GM19372 (cell line): Measurements from ENCODE around the gene SPECC1.
"Not testable (repeated sequence)": the region's sequence is repeated elsewhere in the genome, so short reads cannot be mapped to it uniquely, and the experiment has no call there.

Source experiments
- ATAC-seq: cut with Tn5 transposase; IDR thresholded peaks from one replicate; pipeline ENCODE4 v1.9.1; 2021; ENCODE audit warnings: mild to moderate bottlenecking, low read depth, moderate library complexity; ENCODE audit not compliant: unreplicated experiment

SPECC1 gene

DNA sequence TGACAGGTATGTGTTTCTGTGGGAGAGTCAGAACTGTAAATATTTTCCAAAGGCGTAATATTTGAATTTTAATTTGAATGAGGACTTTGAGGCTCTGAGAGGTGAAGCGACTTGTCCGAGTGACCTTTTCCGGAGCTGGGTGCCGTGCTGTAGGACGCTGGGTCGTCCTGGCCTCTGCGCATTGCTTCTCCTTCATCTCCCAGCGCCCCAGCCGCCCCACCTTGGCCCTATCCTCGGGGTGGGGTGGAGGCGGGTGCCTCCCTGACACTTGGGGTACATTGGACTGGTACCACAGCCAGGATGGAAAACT is 147.8 kb downstream of the SPECC1 start:
- ATAC-seq: no peak

DNA sequence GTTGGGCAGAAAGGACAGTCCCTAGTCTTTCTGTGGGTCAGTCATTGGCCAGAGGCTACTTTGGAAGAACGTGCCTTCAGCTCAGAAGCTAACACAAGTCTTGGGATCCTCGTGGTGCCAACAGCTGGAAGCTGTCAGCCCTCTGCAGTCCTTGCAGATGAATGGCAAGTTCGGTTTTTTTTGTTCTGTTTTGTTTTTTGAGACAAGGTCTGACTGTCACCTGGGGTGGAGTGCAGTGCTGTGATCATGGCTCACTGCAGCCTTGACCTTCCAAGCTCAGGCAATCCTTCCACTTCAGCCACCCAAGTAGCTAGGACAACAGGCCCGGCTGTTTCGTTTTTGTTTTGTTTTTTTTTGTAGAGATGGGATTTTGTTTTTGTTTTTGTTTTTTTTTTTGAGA is 149.4 kb downstream of the SPECC1 start:
- no peak for ATAC-seq

DNA sequence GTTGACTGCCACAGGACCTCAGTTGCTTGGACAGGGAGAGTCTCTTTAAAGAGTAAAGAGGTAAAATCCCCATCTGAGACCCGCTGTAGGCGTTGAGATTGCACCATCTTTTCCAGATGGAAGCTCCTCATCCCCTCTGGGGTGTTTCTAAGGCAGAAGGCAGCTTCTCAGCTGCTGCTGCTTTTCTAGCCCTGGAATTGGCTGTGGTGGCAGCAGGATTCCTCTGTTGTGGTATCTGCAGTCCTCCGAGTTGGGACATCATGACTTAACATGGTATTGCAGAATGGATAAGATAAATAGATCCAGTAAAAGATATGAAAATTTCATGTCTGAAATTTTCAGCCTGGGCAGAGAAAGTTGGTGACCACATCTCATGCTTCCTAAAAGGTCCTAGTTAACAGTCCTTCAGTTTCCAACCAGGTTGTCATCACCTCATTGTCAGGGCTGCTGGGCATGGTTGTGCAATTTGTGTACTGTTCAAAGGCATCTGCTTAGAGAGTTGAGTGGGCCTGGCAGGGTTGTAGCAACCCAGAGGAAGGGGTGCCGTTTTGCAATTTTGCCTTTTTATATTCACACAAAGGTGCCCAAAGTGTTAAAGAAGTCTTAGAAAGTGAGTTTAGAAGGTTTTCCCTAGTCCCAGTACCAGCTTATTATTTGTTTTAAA is 150.4 kb downstream of the SPECC1 start:
- ATAC-seq: no peak

GRCh38 chr17:20165516-20165915 is 156.4 kb downstream of the SPECC1 start:
- ATAC-seq: not testable (repeated sequence)

- no peak for ATAC-seq
These were observed 160.9 kb downstream of the SPECC1 start for GRCh38 chr17:20170085-20170484.

- no peak for ATAC-seq
These were observed 162.7 kb downstream of the SPECC1 start for GRCh38 chr17:20171741-20172365.

- ATAC-seq: no peak
These were observed 163.2 kb downstream of the SPECC1 start for GRCh38 chr17:20172376-20172775.

GRCh38 chr17:20173091-20173490 is 163.9 kb downstream of the SPECC1 start:
- ATAC-seq: no peak

- ATAC-seq: no peak
These were observed 165.6 kb downstream of the SPECC1 start for GRCh38 chr17:20174588-20175265.

- ATAC-seq: no peak
These were observed 169.9 kb downstream of the SPECC1 start for GRCh38 chr17:20179041-20179440.

GRCh38 chr17:20180661-20181060 is 171.5 kb downstream of the SPECC1 start:
- no peak for ATAC-seq

GRCh38 chr17:20184181-20184580 is 175.0 kb downstream of the SPECC1 start:
- ATAC-seq: no peak

GRCh38 chr17:20184977-20185619 is 175.9 kb downstream of the SPECC1 start:
- ATAC-seq: no peak

DNA sequence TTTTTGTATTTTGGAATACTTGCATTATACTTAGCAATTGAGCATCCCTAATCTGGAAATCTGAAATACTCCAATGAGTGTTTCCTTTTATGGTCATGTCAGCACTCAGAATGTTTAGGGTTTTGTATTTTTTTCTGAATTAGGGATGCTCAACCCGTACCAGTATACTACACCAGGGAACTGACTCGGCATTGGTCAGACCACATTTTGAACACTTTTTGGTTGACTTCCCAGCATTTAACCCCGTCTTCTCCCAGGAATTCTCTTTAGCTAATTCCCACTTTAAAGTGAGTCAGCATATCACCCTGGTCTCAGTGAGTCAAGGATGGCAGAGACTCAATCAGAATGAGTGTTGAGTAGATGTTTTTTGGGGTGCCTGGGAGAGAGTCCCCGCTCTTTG is 177.9 kb downstream of the SPECC1 start:
- no peak for ATAC-seq

GRCh38 chr17:20189302-20189701 is 180.1 kb downstream of the SPECC1 start:
- no peak for ATAC-seq

DNA sequence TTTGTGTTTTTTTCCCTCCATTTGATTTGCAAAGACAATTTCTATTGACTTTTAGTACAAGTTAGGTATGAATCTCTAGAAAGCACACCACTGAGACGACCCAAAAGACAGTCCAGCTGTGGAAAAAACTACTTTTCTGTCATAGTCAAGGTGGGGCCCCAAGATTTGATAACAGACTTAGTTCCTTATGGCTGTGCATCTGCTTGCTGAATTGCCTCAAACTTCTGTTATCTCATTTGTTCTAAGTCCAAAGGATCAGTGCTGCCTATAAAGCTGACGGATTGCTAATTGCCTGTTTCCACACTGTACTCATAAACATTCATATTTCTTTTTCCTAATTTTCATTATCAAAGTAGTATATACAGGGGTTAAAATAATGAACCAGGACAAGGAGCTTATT is 180.8 kb downstream of the SPECC1 start:
- no peak for ATAC-seq

- ATAC-seq: no peak
These were observed 181.4 kb downstream of the SPECC1 start for GRCh38 chr17:20190605-20191004.

GRCh38 chr17:20191056-20191455 is 181.9 kb downstream of the SPECC1 start:
- ATAC-seq: no peak

- not testable (repeated sequence) for ATAC-seq
These were observed 187.1 kb downstream of the SPECC1 start for GRCh38 chr17:20196286-20196685.

GRCh38 chr17:20197272-20197926 is 188.2 kb downstream of the SPECC1 start:
- no peak for ATAC-seq
